CD14-positive monocyte (primary cell): ENCODE data around the gene CNP. TPM values are rescaled to one million over a fixed set of nuclear protein-coding genes. Genes with fewer than 3 reads are reported as not detected.

ENCODE experiments used
- DNase-seq, 3 donors: peaks; one replicate each; pipeline ENCODE4 v3.0.0-alpha.2; 2011 to 2022
- H2AFZ ChIP-seq: 2 replicates; pipeline ENCODE4 v1.6.0; 2012; ENCODE audit warnings: mild to moderate bottlenecking, low read depth, low read length, inconsistent platforms; ENCODE audit not compliant: insufficient read depth, poor library complexity, severe bottlenecking
- H3K27ac ChIP-seq, 2 donors: 1 replicate in 1 of 2; 2 replicates in 1 of 2; pipeline ENCODE4 v1.5.1; 2012 to 2013; ENCODE audit warnings: low read length in 2 of 2, control low read depth in 1 of 2, inconsistent platforms in 1 of 2, low read depth in 1 of 2, mild to moderate bottlenecking in 1 of 2
- H3K27me3 ChIP-seq, 2 donors: one replicate each; pipeline versions ENCODE4 v1.6.0 to v1.6.1; 2011 to 2013; ENCODE audit warnings: low read length in 2 of 2; ENCODE audit not compliant: control insufficient read depth in 2 of 2, insufficient read depth in 2 of 2
- H3K36me3 ChIP-seq, 2 donors: replicated peaks in 1 of 2; 1 replicate in 1 of 2; 2 replicates in 1 of 2; pipeline versions ENCODE4 v1.5.1 to v1.6.1; 2012 to 2013; ENCODE audit warnings: low read length in 2 of 2, control low read depth in 1 of 2, inconsistent platforms in 1 of 2, mild to moderate bottlenecking in 1 of 2; ENCODE audit not compliant: insufficient read depth in 2 of 2, control insufficient read depth in 1 of 2
- H3K4me1 ChIP-seq, 2 donors: 1 replicate in 1 of 2; 2 replicates in 1 of 2; pipeline versions ENCODE4 v1.5.1 to v1.6.1; 2012 to 2013; ENCODE audit warnings: low read length in 2 of 2, control low read depth in 1 of 2, inconsistent platforms in 1 of 2, mild to moderate bottlenecking in 1 of 2, moderate library complexity in 1 of 2; ENCODE audit not compliant: insufficient read depth in 2 of 2, control insufficient read depth in 1 of 2
- H3K4me2 ChIP-seq: replicated peaks from 2 replicates; pipeline ENCODE3; 2012; ENCODE audit warnings: low read length, moderate library complexity, mild to moderate bottlenecking; ENCODE audit not compliant: poor library complexity, severe bottlenecking; ENCODE audit errors: extremely low read depth
- H3K4me3 ChIP-seq, 3 experiments: fragments of 200-600 bp in 1 of 3; sonication (generic) in 1 of 3; replicated peaks in 1 of 3; 1 replicate in 2 of 3; 2 replicates in 1 of 3; pipeline ENCODE4 v1.5.1; 2011 to 2013; ENCODE audit warnings: low read length in 3 of 3, mild to moderate bottlenecking in 3 of 3, control low read depth in 2 of 3, low read depth in 2 of 3, inconsistent platforms in 1 of 3, moderate library complexity in 1 of 3
- H3K79me2 ChIP-seq: 2 replicates; pipeline ENCODE4 v1.6.0; 2012; ENCODE audit warnings: mild to moderate bottlenecking, control low read depth, inconsistent platforms, low read length, moderate library complexity; ENCODE audit not compliant: insufficient read depth
- H3K9ac ChIP-seq: 2 replicates; pipeline ENCODE4 v1.6.0; 2017; ENCODE audit warnings: low read length, mild to moderate bottlenecking; ENCODE audit not compliant: insufficient read depth, poor library complexity, severe bottlenecking
- H3K9me3 ChIP-seq, 2 donors: replicated peaks in 1 of 2; 1 replicate in 1 of 2; 2 replicates in 1 of 2; pipeline versions ENCODE4 v1.5.1 to v1.6.1; 2012 to 2013; ENCODE audit warnings: low read length in 2 of 2, control low read depth in 1 of 2; ENCODE audit not compliant: control insufficient read depth in 1 of 2, insufficient read depth in 1 of 2
- H4K20me1 ChIP-seq: 2 replicates; pipeline ENCODE4 v1.6.0; 2012; ENCODE audit warnings: mild to moderate bottlenecking, low read length, control low read depth, moderate library complexity; ENCODE audit not compliant: insufficient read depth
- H3K27ac Mint-ChIP-seq, 7 donors: one replicate each; pipeline ENCODE4 v1.8.0; 2020; ENCODE audit warnings: mild to moderate bottlenecking in 7 of 7, mixed read lengths in 7 of 7, moderate library complexity in 6 of 7, inconsistent platforms in 2 of 7
- H3K27me3 Mint-ChIP-seq, 3 donors: one replicate each; pipeline ENCODE4 v1.8.0; 2021 to 2022; ENCODE audit warnings: low read depth in 3 of 3, mild to moderate bottlenecking in 3 of 3, mixed read lengths in 3 of 3, moderate library complexity in 3 of 3, inconsistent platforms in 1 of 3
- H3K36me3 Mint-ChIP-seq, 2 donors: one replicate each; pipeline ENCODE4 v1.8.0; 2020; ENCODE audit warnings: mixed read lengths in 2 of 2, inconsistent platforms in 1 of 2, mild to moderate bottlenecking in 1 of 2
- H3K4me1 Mint-ChIP-seq: one replicate; pipeline ENCODE4 v1.8.0; 2020; ENCODE audit warnings: mild to moderate bottlenecking, mixed read lengths
- H3K4me3 Mint-ChIP-seq, 2 donors: one replicate each; pipeline ENCODE4 v1.8.0; 2020; ENCODE audit warnings: mild to moderate bottlenecking in 2 of 2, mixed read lengths in 2 of 2, moderate library complexity in 1 of 2
- H3K9me3 Mint-ChIP-seq, 7 donors: one replicate each; pipeline ENCODE4 v1.8.0; 2020 to 2022; ENCODE audit warnings: mixed read lengths in 7 of 7, mild to moderate bottlenecking in 6 of 7, moderate library complexity in 6 of 7, inconsistent platforms in 2 of 7
- CTCF ChIP-seq: fragments of 200-600 bp; IDR thresholded peaks from one replicate; pipeline ENCODE4 v1.8.0; 2022; ENCODE audit warnings: antibody characterized with exemption, mild to moderate bottlenecking
- WGBS: methylation state at CpG from one replicate; pipeline ENCODE4 v1.1.5; 2013; ENCODE audit warnings: missing lambda C conversion rate; ENCODE audit not compliant: insufficient coverage; 5-methylcytosine and 5-hydroxymethylcytosine counted together
- intact Hi-C, 2 donors: fragments of 100-400 bp; cut with micrococcal nuclease; formaldehyde crosslinking; loops; one replicate each; pipeline versions ENCODE4 v1.15.0 to v1.15.1; 2023
- polyA plus RNA-seq, 3 donors: library from polyadenylated mRNA; depleted of rRNA in 1 of 3; unstranded in 2 of 3; stranded (reverse) in 1 of 3; fragments of 300-500 nt in 2 of 3; fragments of >200 nt in 1 of 3; fragmentation: Illumina TruSeq in 2 of 3; gene quantifications; 1 replicate in 2 of 3; 2 replicates in 1 of 3; pipeline ENCODE4 v1.2.3, GENCODE V29; 2012 to 2021

The CNP gene
- polyA plus RNA-seq, 3 donors: 19.0 to 50.2 (median 47.0) TPM

- intact Hi-C loops: no loop called here
- Histone ChIP-seq H3K4me3 (no peak overlapping the region), H3K27ac (no peak overlapping the region), H3K9ac (no peak overlapping the region), H4K20me1 (peaks cover 87% of the 10 kb centered on the region), H2AFZ (no peak overlapping the region), H3K4me1 (no peaks in the 10 kb centered on the region), H3K36me3 (peaks cover 95 to 100% of the 10 kb centered on the region in 2 donors), H3K9me3 (no peaks in the 10 kb centered on the region), H3K79me2 (peaks cover 39% of the 10 kb centered on the region), H3K4me2 (no peak overlapping the region), H3K27me3 (no peaks in the 10 kb centered on the region)
- H3K27ac Mint-ChIP-seq: peak overlapping the region in 1 of 7 donors; percentile 40
- no peak overlapping the region for H3K4me3 Mint-ChIP-seq
- H3K36me3 Mint-ChIP-seq: peaks cover 91 to 99% of the 10 kb centered on the region in 2 donors
- peaks cover 0 to 1% (median 0%) of the 10 kb centered on the region in 3 donors for H3K27me3 Mint-ChIP-seq
- no peak for DNase-seq
- H3K4me1 Mint-ChIP-seq: no peaks in the 10 kb centered on the region
- WGBS: 100% methylated on average over 2 of the region's 3 CpGs
- H3K9me3 Mint-ChIP-seq: no peaks in the 10 kb centered on the region
- no peak for TF ChIP-seq CTCF
These were observed 26.0 kb downstream of the CNP start for GRCh38 chr17:41992576-41992975.

GRCh38 chr17:41996855-41997164 is 30.2 kb downstream of the CNP start:
- intact Hi-C loops: no loop called here
- Histone ChIP-seq H3K4me1 (peaks cover 3 to 7% of the 10 kb centered on the region in 2 donors), H3K79me2 (peaks cover 64% of the 10 kb centered on the region), H3K9ac (no peak overlapping the region), H3K4me3 (no peak overlapping the region), H3K36me3 (peaks cover 90 to 98% of the 10 kb centered on the region in 2 donors), H3K9me3 (no peaks in the 10 kb centered on the region), H2AFZ (no peak overlapping the region), H3K27me3 (no peaks in the 10 kb centered on the region), H4K20me1 (peaks cover 86% of the 10 kb centered on the region), H3K27ac (no peak overlapping the region), H3K4me2 (no peak overlapping the region)
- H3K9me3 Mint-ChIP-seq: no peaks in the 10 kb centered on the region
- peaks cover 15% of the 10 kb centered on the region for H3K4me1 Mint-ChIP-seq
- H3K27me3 Mint-ChIP-seq: peaks cover 0 to 1% (median 0%) of the 10 kb centered on the region in 3 donors
- peaks cover 79 to 99% of the 10 kb centered on the region in 2 donors for H3K36me3 Mint-ChIP-seq
- no peak overlapping the region for H3K4me3 Mint-ChIP-seq
- no peak for DNase-seq
- WGBS: no CpG with 5 or more reads among the region's 2 CpGs
- peak overlapping the region in 2 of 7 donors; percentile 0 to 32 for H3K27ac Mint-ChIP-seq
- no peak for TF ChIP-seq CTCF
